ENCODE data around the gene TAF1D.
"Not testable (repeated sequence)": the region's sequence is repeated elsewhere in the genome, so short reads cannot be mapped to it uniquely, and the experiment has no call there.

The TAF1D gene, protein sequence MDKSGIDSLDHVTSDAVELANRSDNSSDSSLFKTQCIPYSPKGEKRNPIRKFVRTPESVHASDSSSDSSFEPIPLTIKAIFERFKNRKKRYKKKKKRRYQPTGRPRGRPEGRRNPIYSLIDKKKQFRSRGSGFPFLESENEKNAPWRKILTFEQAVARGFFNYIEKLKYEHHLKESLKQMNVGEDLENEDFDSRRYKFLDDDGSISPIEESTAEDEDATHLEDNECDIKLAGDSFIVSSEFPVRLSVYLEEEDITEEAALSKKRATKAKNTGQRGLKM

GRCh38 chr11:93741094-93741881 is at the start of gene TAF1D, which contains the start of gene C11orf54:
TSS of gene TAF1D (minus strand) at chr11:93741495. CDS start at chr11:93739304, 2,191 bp downstream.
TSS of gene C11orf54 (plus strand) at chr11:93741672. CDS start at chr11:93747394, 5,722 bp downstream.
- H3K9me3 ChIP-seq (ENCODE audit: control insufficient read depth in 5 of 5, low read length in 5 of 5) = no peaks in the 10 kb centered on the region
- peaks cover 0 to 46% (median 37%) of the 10 kb centered on the region in 5 donors for H3K4me1 ChIP-seq (ENCODE audit: control insufficient read depth in 5 of 5, insufficient read depth in 5 of 5, low read length in 5 of 5)
- peak within 1 kb of the TSS; percentile 84 to 99 (median 97) for H3K4me3 ChIP-seq (ENCODE audit: low read depth in 1 of 5, low read length in 5 of 5)
- H3K27me3 ChIP-seq (ENCODE audit: control insufficient read depth in 5 of 5, insufficient read depth in 4 of 5, low read length in 5 of 5) = no peaks in the 10 kb centered on the region
- peaks cover 19 to 32% (median 23%) of the 10 kb centered on the region in 5 donors for H3K36me3 ChIP-seq (ENCODE audit: control insufficient read depth in 5 of 5, insufficient read depth in 5 of 5, low read length in 5 of 5)
- peak within 1 kb of the TSS; percentile 100 for H3K27ac ChIP-seq (ENCODE audit: low read depth, low read length)
- H3K9ac ChIP-seq (ENCODE audit: low read length in 5 of 5) = peak within 1 kb of the TSS; percentile 95 to 99 (median 97)

- H3K9ac ChIP-seq (ENCODE audit: low read length in 5 of 5) = peak overlapping the region; percentile 91 to 99 (median 96)
- H3K27me3 ChIP-seq (ENCODE audit: control insufficient read depth in 5 of 5, insufficient read depth in 4 of 5, low read length in 5 of 5) = no peaks in the 10 kb centered on the region
These were observed 43.7 kb upstream of the TAF1D start for GRCh38 chr11:93784935-93785360.

DNA sequence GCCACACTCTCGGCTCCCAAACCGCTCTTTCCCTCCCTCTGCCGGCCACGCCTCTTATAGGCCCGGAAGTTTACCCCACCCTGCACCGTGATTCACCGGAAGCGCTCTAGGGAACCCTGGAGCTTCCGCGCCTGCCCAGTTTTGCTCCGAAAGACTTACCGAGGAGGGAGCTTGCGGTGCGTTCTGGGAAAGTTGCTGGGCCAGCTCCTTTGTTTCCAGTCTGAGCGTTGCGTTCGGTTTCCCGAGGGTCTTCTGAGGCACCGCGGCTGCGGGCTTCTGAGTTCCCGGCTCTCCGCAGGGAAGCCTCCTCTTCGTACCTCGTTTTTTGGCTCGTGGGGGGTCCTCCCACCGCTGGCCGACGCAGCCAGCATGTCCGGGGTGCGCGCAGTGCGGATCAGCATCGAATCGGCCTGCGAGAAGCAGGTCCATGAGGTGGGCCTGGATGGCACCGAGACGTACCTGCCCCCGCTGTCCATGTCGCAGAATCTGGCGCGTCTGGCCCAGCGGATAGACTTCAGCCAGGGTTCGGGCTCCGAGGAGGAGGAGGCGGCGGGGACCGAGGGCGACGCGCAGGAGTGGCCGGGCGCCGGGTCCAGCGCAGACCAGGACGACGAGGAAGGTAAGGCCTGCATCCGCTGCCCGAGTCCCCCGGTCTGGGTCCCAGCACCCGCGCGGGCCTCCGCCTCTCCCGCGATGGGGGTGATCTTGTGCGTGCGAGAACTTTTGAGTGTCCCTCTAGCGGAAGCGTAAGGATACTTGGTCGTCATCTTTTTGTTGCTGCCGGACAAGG is 43.0 kb upstream of the TAF1D start, which contains the start of gene MED17:
Gene MED17 (plus strand): TSS at position 138 of the 790 bp plus-strand sequence. CDS start 232 bp downstream, at position 370.
- Histone ChIP-seq H3K9me3 (ENCODE audit: control insufficient read depth in 5 of 5, low read length in 5 of 5) (no peaks in the 10 kb centered on the region), H3K27ac (ENCODE audit: low read depth, low read length) (peak within 1 kb of the TSS; percentile 94), H3K36me3 (ENCODE audit: control insufficient read depth in 5 of 5, insufficient read depth in 5 of 5, low read length in 5 of 5) (peaks cover 0 to 9% (median 3%) of the 10 kb centered on the region in 5 donors), H3K9ac (ENCODE audit: low read length in 5 of 5) (peak within 1 kb of the TSS; percentile 91 to 99 (median 96)), H3K4me3 (ENCODE audit: low read depth in 1 of 5, low read length in 5 of 5) (peak within 1 kb of the TSS; percentile 90 to 99 (median 98)), H3K27me3 (ENCODE audit: control insufficient read depth in 5 of 5, insufficient read depth in 4 of 5, low read length in 5 of 5) (no peaks in the 10 kb centered on the region), H3K4me1 (ENCODE audit: control insufficient read depth in 5 of 5, insufficient read depth in 5 of 5, low read length in 5 of 5) (peaks cover 0 to 30% (median 29%) of the 10 kb centered on the region in 5 donors)

More at GRCh38 chr11:93784935-93785360, 43.7 kb upstream of the TAF1D start:
- H3K27ac ChIP-seq (ENCODE audit: low read depth, low read length) = peak overlapping the region; percentile 94
- peak overlapping the region; percentile 87 to 99 (median 98) for H3K4me3 ChIP-seq (ENCODE audit: low read depth in 1 of 5, low read length in 5 of 5)
- no peaks in the 10 kb centered on the region for H3K9me3 ChIP-seq (ENCODE audit: control insufficient read depth in 5 of 5, low read length in 5 of 5)
- H3K36me3 ChIP-seq (ENCODE audit: control insufficient read depth in 5 of 5, insufficient read depth in 5 of 5, low read length in 5 of 5) = peaks cover 0 to 14% (median 8%) of the 10 kb centered on the region in 5 donors
- H3K4me1 ChIP-seq (ENCODE audit: control insufficient read depth in 5 of 5, insufficient read depth in 5 of 5, low read length in 5 of 5) = peaks cover 0 to 30% (median 29%) of the 10 kb centered on the region in 5 donors

- Histone ChIP-seq H3K9ac (ENCODE audit: low read length in 5 of 5) (peak overlapping the region; percentile 89 to 99 (median 96)), H3K4me1 (ENCODE audit: control insufficient read depth in 5 of 5, insufficient read depth in 5 of 5, low read length in 5 of 5) (peaks cover 0 to 30% (median 29%) of the 10 kb centered on the region in 5 donors), H3K4me3 (ENCODE audit: low read depth in 1 of 5, low read length in 5 of 5) (peak overlapping the region; percentile 90 to 99 (median 98)), H3K27ac (ENCODE audit: low read depth, low read length) (peak overlapping the region; percentile 94), H3K36me3 (ENCODE audit: control insufficient read depth in 5 of 5, insufficient read depth in 5 of 5, low read length in 5 of 5) (peaks cover 0 to 3% (median 0%) of the 10 kb centered on the region in 5 donors), H3K9me3 (ENCODE audit: control insufficient read depth in 5 of 5, low read length in 5 of 5) (no peaks in the 10 kb centered on the region), H3K27me3 (ENCODE audit: control insufficient read depth in 5 of 5, insufficient read depth in 4 of 5, low read length in 5 of 5) (no peaks in the 10 kb centered on the region)
These were observed 42.5 kb upstream of the TAF1D start for GRCh38 chr11:93783765-93784144.

DNA sequence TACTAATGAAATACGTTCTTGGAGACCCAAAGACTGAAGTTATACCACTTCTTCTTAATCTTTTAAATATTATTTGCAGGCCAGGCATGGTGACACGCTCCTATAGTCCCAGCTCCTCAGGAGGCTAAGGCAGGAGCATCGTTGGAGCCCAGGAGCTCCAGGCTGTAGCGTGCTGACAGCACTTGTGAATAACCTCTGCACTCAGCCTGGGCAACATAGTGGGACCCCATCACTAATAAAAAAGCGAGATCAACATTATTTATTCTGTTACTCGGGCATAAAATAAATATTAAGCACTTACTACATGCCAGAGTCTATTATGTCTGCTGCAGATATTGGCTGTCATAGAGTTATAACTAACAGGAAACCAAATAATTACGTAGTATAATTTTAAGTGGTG is 42.1 kb upstream of the TAF1D start:
- Histone ChIP-seq H3K27ac (ENCODE audit: low read depth, low read length) (peak overlapping the region; percentile 94), H3K27me3 (ENCODE audit: control insufficient read depth in 5 of 5, insufficient read depth in 4 of 5, low read length in 5 of 5) (no peaks in the 10 kb centered on the region), H3K4me1 (ENCODE audit: control insufficient read depth in 5 of 5, insufficient read depth in 5 of 5, low read length in 5 of 5) (peaks cover 0 to 30% (median 29%) of the 10 kb centered on the region in 5 donors), H3K9me3 (ENCODE audit: control insufficient read depth in 5 of 5, low read length in 5 of 5) (no peaks in the 10 kb centered on the region), H3K4me3 (ENCODE audit: low read depth in 1 of 5, low read length in 5 of 5) (peak overlapping the region; percentile 90 to 99 (median 98)), H3K9ac (ENCODE audit: low read length in 5 of 5) (peak overlapping the region in 4 of 5 donors; percentile 91 to 99 (median 97)), H3K36me3 (ENCODE audit: control insufficient read depth in 5 of 5, insufficient read depth in 5 of 5, low read length in 5 of 5) (no peaks in the 10 kb centered on the region)

- H3K27ac ChIP-seq (ENCODE audit: low read depth, low read length) = no peak overlapping the region
- H3K9me3 ChIP-seq (ENCODE audit: control insufficient read depth in 5 of 5, low read length in 5 of 5) = no peaks in the 10 kb centered on the region
- H3K4me1 ChIP-seq (ENCODE audit: control insufficient read depth in 5 of 5, insufficient read depth in 5 of 5, low read length in 5 of 5) = no peaks in the 10 kb centered on the region
These were observed 34.0 kb upstream of the TAF1D start for GRCh38 chr11:93775289-93775688.

GRCh38 chr11:93774560-93774959 is 33.3 kb upstream of the TAF1D start:
- H3K9me3 ChIP-seq (ENCODE audit: control insufficient read depth in 5 of 5, low read length in 5 of 5); H3K4me3 ChIP-seq (ENCODE audit: low read depth in 1 of 5, low read length in 5 of 5); H3K27me3 ChIP-seq (ENCODE audit: control insufficient read depth in 5 of 5, insufficient read depth in 4 of 5, low read length in 5 of 5); H3K4me1 ChIP-seq (ENCODE audit: control insufficient read depth in 5 of 5, insufficient read depth in 5 of 5, low read length in 5 of 5); H3K36me3 ChIP-seq (ENCODE audit: control insufficient read depth in 5 of 5, insufficient read depth in 5 of 5, low read length in 5 of 5); H3K27ac ChIP-seq (ENCODE audit: low read depth, low read length); H3K9ac ChIP-seq (ENCODE audit: low read length in 5 of 5): not testable (repeated sequence)

More at GRCh38 chr11:93775289-93775688, 34.0 kb upstream of the TAF1D start:
- Histone ChIP-seq H3K9ac (ENCODE audit: low read length in 5 of 5) (no peak overlapping the region), H3K36me3 (ENCODE audit: control insufficient read depth in 5 of 5, insufficient read depth in 5 of 5, low read length in 5 of 5) (no peaks in the 10 kb centered on the region), H3K27me3 (ENCODE audit: control insufficient read depth in 5 of 5, insufficient read depth in 4 of 5, low read length in 5 of 5) (no peaks in the 10 kb centered on the region), H3K4me3 (ENCODE audit: low read depth in 1 of 5, low read length in 5 of 5) (no peak overlapping the region)

DNA sequence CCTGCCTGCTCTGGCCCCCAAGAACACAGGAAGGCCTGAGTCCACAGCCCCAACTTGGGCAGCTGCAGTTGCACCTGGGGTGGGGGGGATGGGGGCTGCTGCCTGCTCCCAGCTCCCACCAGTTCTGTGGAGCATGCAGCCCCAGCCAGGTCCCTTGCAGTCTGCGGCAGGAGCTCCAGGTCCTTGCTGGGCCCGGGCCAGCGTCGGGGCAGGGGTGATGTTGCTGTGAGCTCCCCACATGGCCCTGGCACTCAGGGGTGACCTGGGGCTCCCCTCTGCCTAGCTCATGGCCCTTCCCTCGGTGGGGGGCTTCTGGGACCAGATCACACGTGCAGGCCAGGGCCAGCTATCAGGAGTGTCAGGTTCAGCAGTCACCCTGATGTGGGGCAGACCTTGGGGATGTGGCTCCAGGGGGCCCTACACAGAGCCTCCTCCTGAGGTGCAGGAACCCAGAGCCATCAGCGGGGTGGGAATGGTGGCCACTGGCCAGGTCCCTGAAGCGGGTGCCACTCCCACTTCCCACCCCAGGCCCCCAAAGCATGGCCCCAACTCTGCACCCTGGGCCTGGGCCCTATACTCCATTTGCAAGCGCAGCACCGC is 32.4 kb upstream of the TAF1D start:
- Histone ChIP-seq H3K27ac (ENCODE audit: low read depth, low read length) (no peak overlapping the region), H3K36me3 (ENCODE audit: control insufficient read depth in 5 of 5, insufficient read depth in 5 of 5, low read length in 5 of 5) (no peaks in the 10 kb centered on the region), H3K9ac (ENCODE audit: low read length in 5 of 5) (no peak overlapping the region), H3K4me3 (ENCODE audit: low read depth in 1 of 5, low read length in 5 of 5) (no peak overlapping the region), H3K4me1 (ENCODE audit: control insufficient read depth in 5 of 5, insufficient read depth in 5 of 5, low read length in 5 of 5) (no peaks in the 10 kb centered on the region), H3K9me3 (ENCODE audit: control insufficient read depth in 5 of 5, low read length in 5 of 5) (no peaks in the 10 kb centered on the region), H3K27me3 (ENCODE audit: control insufficient read depth in 5 of 5, insufficient read depth in 4 of 5, low read length in 5 of 5) (no peaks in the 10 kb centered on the region)

GRCh38 chr11:93773045-93773477 is 31.8 kb upstream of the TAF1D start:
- Histone ChIP-seq H3K4me1 (ENCODE audit: control insufficient read depth in 5 of 5, insufficient read depth in 5 of 5, low read length in 5 of 5) (no peaks in the 10 kb centered on the region), H3K36me3 (ENCODE audit: control insufficient read depth in 5 of 5, insufficient read depth in 5 of 5, low read length in 5 of 5) (no peaks in the 10 kb centered on the region), H3K27ac (ENCODE audit: low read depth, low read length) (no peak overlapping the region), H3K9ac (ENCODE audit: low read length in 5 of 5) (no peak overlapping the region), H3K27me3 (ENCODE audit: control insufficient read depth in 5 of 5, insufficient read depth in 4 of 5, low read length in 5 of 5) (no peaks in the 10 kb centered on the region), H3K4me3 (ENCODE audit: low read depth in 1 of 5, low read length in 5 of 5) (no peak overlapping the region), H3K9me3 (ENCODE audit: control insufficient read depth in 5 of 5, low read length in 5 of 5) (no peaks in the 10 kb centered on the region)

Measured in subcutaneous abdominal adipose tissue (tissue), 5 donors.